HepG2 (cell line): Measurements from ENCODE around the gene G6PC2.

Experiments
- ATF2 ChIP-seq: sonication (generic); formaldehyde crosslinking; IDR thresholded peaks from 2 replicates; pipeline ENCODE4 v1.4.0; 2020; ENCODE audit warnings: missing genetic modification reagents
- CBFB ChIP-seq: sonication (generic); formaldehyde crosslinking; IDR thresholded peaks from 2 replicates; pipeline ENCODE4 v1.4.0; 2020; ENCODE audit warnings: missing genetic modification reagents
- CHD2 ChIP-seq: IDR thresholded peaks from 2 replicates; pipeline ENCODE4 v1.6.1; 2011; ENCODE audit warnings: low read depth, low read length, improper control_type of control experiment
- HNRNPLL ChIP-seq: fragments of 200-400 bp; formaldehyde crosslinking; IDR thresholded peaks from 2 replicates; pipeline ENCODE4 v1.6.1; 2017; ENCODE audit warnings: mild to moderate bottlenecking, low read depth, low read length; ENCODE audit not compliant: poor library complexity, severe bottlenecking
- MYNN ChIP-seq: sonication (generic); formaldehyde crosslinking; IDR thresholded peaks from 2 replicates; pipeline ENCODE4 v1.4.0; 2020; ENCODE audit warnings: mild to moderate bottlenecking, low read depth, missing genetic modification reagents
- POLR2A ChIP-seq, 2 experiments: IDR thresholded peaks; 2 replicates each; pipeline ENCODE4 v1.6.1; 2011; ENCODE audit warnings: low read depth in 2 of 2, low read length in 2 of 2, mild to moderate bottlenecking in 1 of 2, moderate library complexity in 1 of 2; ENCODE audit not compliant: insufficient read depth in 1 of 2
- POLR2AphosphoS5 ChIP-seq: IDR thresholded peaks from 2 replicates; pipeline ENCODE4 v1.6.1; 2012; ENCODE audit warnings: low read depth, low read length
- SIN3B ChIP-seq: fragments of 150-350 bp; IDR thresholded peaks from 2 replicates; pipeline ENCODE4 v1.6.1; 2014; ENCODE audit warnings: low read length
- TCF12 ChIP-seq, 2 experiments: fragments of 450-650 bp in 1 of 2; sonication (generic) in 1 of 2; formaldehyde crosslinking in 1 of 2; IDR thresholded peaks; 2 replicates each; pipeline versions ENCODE4 v1.6.1 to v1.8.0; 2017 to 2022; ENCODE audit warnings: antibody characterized with exemption in 1 of 2, mild to moderate bottlenecking in 1 of 2, missing genetic modification reagents in 1 of 2, moderate library complexity in 1 of 2
- TCF7L2 ChIP-seq: IDR thresholded peaks from 2 replicates; pipeline ENCODE4 v1.6.1; 2011; ENCODE audit warnings: mild to moderate bottlenecking, low read depth, low read length, moderate library complexity
- ZNF224 ChIP-seq: sonication (generic); formaldehyde crosslinking; IDR thresholded peaks from 2 replicates; pipeline ENCODE4 v1.5.0; 2020; ENCODE audit warnings: mild to moderate bottlenecking, missing genetic modification reagents
- ZNF576 ChIP-seq: sonication (generic); formaldehyde crosslinking; IDR thresholded peaks from 2 replicates; pipeline ENCODE4 v1.4.0; 2020; ENCODE audit warnings: mild to moderate bottlenecking, missing genetic modification reagents
- TF ChIP-seq, protein P1 (sequence below): IDR thresholded peaks from 2 replicates; pipeline ENCODE4 v1.6.1; 2016; ENCODE audit warnings: low read depth, missing genetic modification reagents, missing compliant biosample characterization

DNA sequence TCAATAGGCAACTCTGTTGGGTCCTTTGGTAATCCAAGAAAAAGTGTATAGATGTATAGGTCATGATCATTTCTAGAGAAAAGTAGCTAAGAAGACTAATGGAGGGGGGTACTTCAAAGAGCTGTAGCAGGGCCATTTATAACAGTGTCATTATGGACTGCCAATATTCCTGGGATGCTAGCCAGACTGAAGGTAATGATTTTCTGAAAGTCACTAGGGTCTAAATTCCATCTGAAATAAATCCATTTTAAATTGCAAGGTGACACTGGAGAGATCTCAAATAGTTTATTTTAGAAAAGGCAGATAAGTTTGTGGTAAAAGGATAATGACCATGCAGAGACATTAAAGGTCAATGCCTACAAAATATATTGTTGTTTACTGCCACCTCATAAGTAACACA is 6.4 kb upstream of the G6PC2 start:
- TF ChIP-seq, protein P1, sequence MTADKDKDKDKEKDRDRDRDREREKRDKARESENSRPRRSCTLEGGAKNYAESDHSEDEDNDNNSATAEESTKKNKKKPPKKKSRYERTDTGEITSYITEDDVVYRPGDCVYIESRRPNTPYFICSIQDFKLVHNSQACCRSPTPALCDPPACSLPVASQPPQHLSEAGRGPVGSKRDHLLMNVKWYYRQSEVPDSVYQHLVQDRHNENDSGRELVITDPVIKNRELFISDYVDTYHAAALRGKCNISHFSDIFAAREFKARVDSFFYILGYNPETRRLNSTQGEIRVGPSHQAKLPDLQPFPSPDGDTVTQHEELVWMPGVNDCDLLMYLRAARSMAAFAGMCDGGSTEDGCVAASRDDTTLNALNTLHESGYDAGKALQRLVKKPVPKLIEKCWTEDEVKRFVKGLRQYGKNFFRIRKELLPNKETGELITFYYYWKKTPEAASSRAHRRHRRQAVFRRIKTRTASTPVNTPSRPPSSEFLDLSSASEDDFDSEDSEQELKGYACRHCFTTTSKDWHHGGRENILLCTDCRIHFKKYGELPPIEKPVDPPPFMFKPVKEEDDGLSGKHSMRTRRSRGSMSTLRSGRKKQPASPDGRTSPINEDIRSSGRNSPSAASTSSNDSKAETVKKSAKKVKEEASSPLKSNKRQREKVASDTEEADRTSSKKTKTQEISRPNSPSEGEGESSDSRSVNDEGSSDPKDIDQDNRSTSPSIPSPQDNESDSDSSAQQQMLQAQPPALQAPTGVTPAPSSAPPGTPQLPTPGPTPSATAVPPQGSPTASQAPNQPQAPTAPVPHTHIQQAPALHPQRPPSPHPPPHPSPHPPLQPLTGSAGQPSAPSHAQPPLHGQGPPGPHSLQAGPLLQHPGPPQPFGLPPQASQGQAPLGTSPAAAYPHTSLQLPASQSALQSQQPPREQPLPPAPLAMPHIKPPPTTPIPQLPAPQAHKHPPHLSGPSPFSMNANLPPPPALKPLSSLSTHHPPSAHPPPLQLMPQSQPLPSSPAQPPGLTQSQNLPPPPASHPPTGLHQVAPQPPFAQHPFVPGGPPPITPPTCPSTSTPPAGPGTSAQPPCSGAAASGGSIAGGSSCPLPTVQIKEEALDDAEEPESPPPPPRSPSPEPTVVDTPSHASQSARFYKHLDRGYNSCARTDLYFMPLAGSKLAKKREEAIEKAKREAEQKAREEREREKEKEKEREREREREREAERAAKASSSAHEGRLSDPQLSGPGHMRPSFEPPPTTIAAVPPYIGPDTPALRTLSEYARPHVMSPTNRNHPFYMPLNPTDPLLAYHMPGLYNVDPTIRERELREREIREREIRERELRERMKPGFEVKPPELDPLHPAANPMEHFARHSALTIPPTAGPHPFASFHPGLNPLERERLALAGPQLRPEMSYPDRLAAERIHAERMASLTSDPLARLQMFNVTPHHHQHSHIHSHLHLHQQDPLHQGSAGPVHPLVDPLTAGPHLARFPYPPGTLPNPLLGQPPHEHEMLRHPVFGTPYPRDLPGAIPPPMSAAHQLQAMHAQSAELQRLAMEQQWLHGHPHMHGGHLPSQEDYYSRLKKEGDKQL (CRISPR knock-in tag), result no peak
- no peak for TF ChIP-seq POLR2A (IDR thresholded peaks at IDR 0.05; ENCODE audit: insufficient read depth in 1 of 2, low read depth in 2 of 2, low read length in 2 of 2)
- TF ChIP-seq ATF2 (CRISPR knock-in tag), result no peak
- TF ChIP-seq CHD2, result no peak
- TF ChIP-seq CBFB (CRISPR knock-in tag), result no peak
- no peak for TF ChIP-seq ZNF576 (CRISPR knock-in tag)
- no peak for TF ChIP-seq SIN3B
- TF ChIP-seq ZNF224 (CRISPR knock-in tag), result no peak
- no peak for TF ChIP-seq POLR2AphosphoS5
- no peak for TF ChIP-seq HNRNPLL
- no peak for TF ChIP-seq TCF12 (IDR thresholded peaks at IDR 0.05)
- TF ChIP-seq TCF12 (CRISPR knock-in tag; IDR thresholded peaks at IDR 0.05), result no peak
- TF ChIP-seq MYNN (CRISPR knock-in tag), result no peak
- TF ChIP-seq TCF7L2, result no peak
